WERI-Rb-1 (cell line): ENCODE data around the gene CCL14.

Experiments
- DNase-seq: peaks from one replicate; pipeline ENCODE4 v3.0.0-alpha.2; 2020
- H3K27ac ChIP-seq: fragments of 250-450 bp; sonication (Bioruptor Pico); 2 replicates; pipeline ENCODE4 v1.5.1; 2020; ENCODE audit warnings: mild to moderate bottlenecking, moderate library complexity
- H3K27me3 ChIP-seq: fragments of 250-450 bp; sonication (Bioruptor Pico); 2 replicates; pipeline ENCODE4 v1.5.1; 2021; ENCODE audit warnings: mild to moderate bottlenecking, low read depth, moderate library complexity; ENCODE audit not compliant: insufficient read depth, severe bottlenecking
- H3K36me3 ChIP-seq: fragments of 250-450 bp; sonication (Bioruptor Pico); 2 replicates; pipeline ENCODE4 v1.5.1; 2020; ENCODE audit warnings: mild to moderate bottlenecking, moderate library complexity
- H3K4me3 ChIP-seq: 2 replicates; pipeline ENCODE4 v1.5.1; 2011; ENCODE audit warnings: low read depth, mild to moderate bottlenecking, control low read depth, low read length
- H3K9me3 ChIP-seq: fragments of 250-450 bp; sonication (Bioruptor Pico); 2 replicates; pipeline ENCODE4 v1.5.1; 2021; ENCODE audit warnings: mild to moderate bottlenecking, moderate library complexity; ENCODE audit not compliant: severe bottlenecking
- TF ChIP-seq, protein P1 (sequence below): IDR thresholded peaks from 2 replicates; pipeline ENCODE4 v1.5.1; 2011; ENCODE audit warnings: low read depth, mild to moderate bottlenecking, control low read depth, inconsistent platforms, low read length

Gene CCL14

DNA sequence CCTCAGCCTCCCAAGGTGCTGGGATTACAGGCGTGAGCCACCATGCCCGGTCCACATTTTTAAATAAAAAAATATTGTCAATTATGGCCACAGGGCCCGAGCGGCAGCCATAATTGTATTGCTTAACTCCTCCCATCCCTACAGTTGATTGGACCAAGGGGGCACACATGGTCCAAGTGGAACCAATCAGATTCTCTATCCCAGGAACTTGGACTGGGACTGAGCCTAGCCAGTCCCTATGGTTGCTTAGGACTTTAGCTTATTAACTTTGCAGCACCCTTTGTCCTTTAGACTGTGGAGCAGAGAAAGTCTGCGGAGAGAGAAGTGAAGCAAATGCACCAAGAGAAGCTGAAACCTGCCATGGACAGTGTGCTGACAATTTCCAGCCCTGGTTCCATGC lies 50.5 kb downstream of the CCL14 start:
- Histone ChIP-seq H3K27ac (no peak overlapping the region), H3K36me3 (no peaks in the 10 kb centered on the region), H3K27me3 (no peaks in the 10 kb centered on the region), H3K4me3 (no peak overlapping the region), H3K9me3 (no peaks in the 10 kb centered on the region)
- TF ChIP-seq, protein P1, sequence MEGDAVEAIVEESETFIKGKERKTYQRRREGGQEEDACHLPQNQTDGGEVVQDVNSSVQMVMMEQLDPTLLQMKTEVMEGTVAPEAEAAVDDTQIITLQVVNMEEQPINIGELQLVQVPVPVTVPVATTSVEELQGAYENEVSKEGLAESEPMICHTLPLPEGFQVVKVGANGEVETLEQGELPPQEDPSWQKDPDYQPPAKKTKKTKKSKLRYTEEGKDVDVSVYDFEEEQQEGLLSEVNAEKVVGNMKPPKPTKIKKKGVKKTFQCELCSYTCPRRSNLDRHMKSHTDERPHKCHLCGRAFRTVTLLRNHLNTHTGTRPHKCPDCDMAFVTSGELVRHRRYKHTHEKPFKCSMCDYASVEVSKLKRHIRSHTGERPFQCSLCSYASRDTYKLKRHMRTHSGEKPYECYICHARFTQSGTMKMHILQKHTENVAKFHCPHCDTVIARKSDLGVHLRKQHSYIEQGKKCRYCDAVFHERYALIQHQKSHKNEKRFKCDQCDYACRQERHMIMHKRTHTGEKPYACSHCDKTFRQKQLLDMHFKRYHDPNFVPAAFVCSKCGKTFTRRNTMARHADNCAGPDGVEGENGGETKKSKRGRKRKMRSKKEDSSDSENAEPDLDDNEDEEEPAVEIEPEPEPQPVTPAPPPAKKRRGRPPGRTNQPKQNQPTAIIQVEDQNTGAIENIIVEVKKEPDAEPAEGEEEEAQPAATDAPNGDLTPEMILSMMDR = no peak
- DNase-seq = no peak

DNA sequence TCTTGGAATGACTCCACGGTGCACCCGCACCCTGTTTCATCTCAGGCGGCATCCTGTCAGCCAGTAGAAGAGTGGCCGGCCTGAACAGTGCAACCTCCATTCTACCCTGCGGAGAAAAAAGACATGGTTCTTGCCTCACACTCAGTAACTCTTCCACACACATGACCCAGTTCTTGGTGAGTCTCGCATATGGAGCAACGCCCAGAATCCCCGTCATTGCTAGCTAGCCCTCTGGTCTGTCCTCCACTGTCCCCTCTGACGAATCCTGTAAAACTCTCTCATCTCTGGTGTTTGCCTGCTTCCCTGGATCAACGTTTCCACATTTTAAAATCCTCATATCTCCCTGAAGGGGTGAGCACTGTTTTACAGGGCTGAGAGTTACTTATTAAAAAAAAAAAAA lies 51.8 kb downstream of the CCL14 start:
- TF ChIP-seq, protein P1 = no peak
- Histone ChIP-seq H3K27me3 (no peaks in the 10 kb centered on the region), H3K4me3 (no peak overlapping the region), H3K27ac (no peak overlapping the region), H3K9me3 (no peaks in the 10 kb centered on the region), H3K36me3 (no peaks in the 10 kb centered on the region)
- DNase-seq = no peak
